Neural crest cell (in vitro differentiated cells): ENCODE measurements around the gene NKG7. TPM values are rescaled to one million over a fixed set of nuclear protein-coding genes. Genes with fewer than 3 reads are reported as not detected.
"Not testable (repeated sequence)": the region's sequence is repeated elsewhere in the genome, so short reads cannot be mapped to it uniquely, and the experiment has no call there.

Experiments
- DNase-seq: peaks from one replicate; pipeline ENCODE4 v3.0.0; 2021; ENCODE audit warnings: low read depth, mixed read lengths, low spot score
- H3K27ac Mint-ChIP-seq: one replicate; pipeline ENCODE4 v1.8.0; 2021; ENCODE audit warnings: mild to moderate bottlenecking, mixed read lengths; ENCODE audit not compliant: unreplicated experiment
- H3K27me3 Mint-ChIP-seq: 2 replicates; pipeline ENCODE4 v1.8.0; 2021; ENCODE audit warnings: low read depth, mild to moderate bottlenecking, mixed read lengths
- H3K36me3 Mint-ChIP-seq: 2 replicates; pipeline ENCODE4 v1.8.0; 2021; ENCODE audit warnings: low read depth, mild to moderate bottlenecking, mixed read lengths
- H3K4me1 Mint-ChIP-seq: 2 replicates; pipeline ENCODE4 v1.8.0; 2021; ENCODE audit warnings: mixed read lengths
- H3K4me3 Mint-ChIP-seq: one replicate; pipeline ENCODE4 v1.8.0; 2021; ENCODE audit warnings: mild to moderate bottlenecking, mixed read lengths
- H3K9me3 Mint-ChIP-seq: 2 replicates; pipeline ENCODE4 v1.8.0; 2021; ENCODE audit warnings: mixed read lengths
- long read RNA-seq: library from polyadenylated mRNA; unstranded; transcript quantifications from one replicate; pipeline ENCODE4 v2.0.0, GENCODE V29; 2020
- total RNA-seq: library from RNA; stranded (reverse); gene quantifications from 2 replicates; pipeline ENCODE4 v1.2.1, GENCODE V29; 2021
- TF ChIP-seq, protein P1 (sequence below): fragments of 200-600 bp; sonication (generic); conservative IDR thresholded peaks from 2 replicates; pipeline ENCODE4 v1.5.0; 2021; ENCODE audit warnings: antibody characterized with exemption, mild to moderate bottlenecking

NKG7 gene
- total RNA-seq, result not detected in 2 replicates
- long read RNA-seq, result 0 reads

- Mint-ChIP-seq H3K27ac (no peak within 1 kb of the TSS), H3K4me3 (no peak within 1 kb of the TSS), H3K9me3 (no peaks in the 10 kb centered on the region), H3K36me3 (no peaks in the 10 kb centered on the region), H3K4me1 (peaks cover 4% of the 10 kb centered on the region), H3K27me3 (no peaks in the 10 kb centered on the region)
- TF ChIP-seq, protein P1, sequence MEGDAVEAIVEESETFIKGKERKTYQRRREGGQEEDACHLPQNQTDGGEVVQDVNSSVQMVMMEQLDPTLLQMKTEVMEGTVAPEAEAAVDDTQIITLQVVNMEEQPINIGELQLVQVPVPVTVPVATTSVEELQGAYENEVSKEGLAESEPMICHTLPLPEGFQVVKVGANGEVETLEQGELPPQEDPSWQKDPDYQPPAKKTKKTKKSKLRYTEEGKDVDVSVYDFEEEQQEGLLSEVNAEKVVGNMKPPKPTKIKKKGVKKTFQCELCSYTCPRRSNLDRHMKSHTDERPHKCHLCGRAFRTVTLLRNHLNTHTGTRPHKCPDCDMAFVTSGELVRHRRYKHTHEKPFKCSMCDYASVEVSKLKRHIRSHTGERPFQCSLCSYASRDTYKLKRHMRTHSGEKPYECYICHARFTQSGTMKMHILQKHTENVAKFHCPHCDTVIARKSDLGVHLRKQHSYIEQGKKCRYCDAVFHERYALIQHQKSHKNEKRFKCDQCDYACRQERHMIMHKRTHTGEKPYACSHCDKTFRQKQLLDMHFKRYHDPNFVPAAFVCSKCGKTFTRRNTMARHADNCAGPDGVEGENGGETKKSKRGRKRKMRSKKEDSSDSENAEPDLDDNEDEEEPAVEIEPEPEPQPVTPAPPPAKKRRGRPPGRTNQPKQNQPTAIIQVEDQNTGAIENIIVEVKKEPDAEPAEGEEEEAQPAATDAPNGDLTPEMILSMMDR, result no peak
- DNase-seq, result no peak
Observed at GRCh38 chr19:51372649-51373504, at the start of gene NKG7. Gene NKG7 (minus strand): TSS chr19:51372654. CDS start chr19:51372535, 119 bp downstream.

DNA sequence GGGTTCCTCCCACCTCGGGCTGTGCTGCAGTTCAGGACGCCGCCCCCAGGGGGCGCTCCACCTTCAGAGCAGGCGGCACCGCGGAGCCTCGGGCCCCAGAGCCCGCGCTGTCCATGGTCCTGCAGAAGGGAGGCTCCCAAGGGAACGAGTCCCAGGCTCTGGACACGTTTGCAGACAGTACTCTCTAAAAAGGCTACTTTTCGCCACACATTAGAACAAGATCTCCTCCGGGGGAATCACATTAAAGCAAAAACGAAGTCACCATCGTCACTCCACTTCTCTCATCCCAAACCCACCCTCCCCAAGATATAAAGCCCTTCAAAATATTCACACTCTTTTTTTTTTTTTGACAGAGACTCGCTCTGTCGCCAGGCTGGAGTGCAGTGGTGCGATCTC lies 49.6 kb upstream of the NKG7 start:
- peaks cover 44% of the 10 kb centered on the region for H3K27me3 Mint-ChIP-seq
- H3K4me3 Mint-ChIP-seq, result no peak overlapping the region
- H3K36me3 Mint-ChIP-seq, result no peaks in the 10 kb centered on the region
- H3K4me1 Mint-ChIP-seq, result no peaks in the 10 kb centered on the region
- no peaks in the 10 kb centered on the region for H3K9me3 Mint-ChIP-seq
- peak; percentile 98 for DNase-seq
- TF ChIP-seq, protein P1, result peak; percentile 99
- H3K27ac Mint-ChIP-seq, result no peak overlapping the region

DNA sequence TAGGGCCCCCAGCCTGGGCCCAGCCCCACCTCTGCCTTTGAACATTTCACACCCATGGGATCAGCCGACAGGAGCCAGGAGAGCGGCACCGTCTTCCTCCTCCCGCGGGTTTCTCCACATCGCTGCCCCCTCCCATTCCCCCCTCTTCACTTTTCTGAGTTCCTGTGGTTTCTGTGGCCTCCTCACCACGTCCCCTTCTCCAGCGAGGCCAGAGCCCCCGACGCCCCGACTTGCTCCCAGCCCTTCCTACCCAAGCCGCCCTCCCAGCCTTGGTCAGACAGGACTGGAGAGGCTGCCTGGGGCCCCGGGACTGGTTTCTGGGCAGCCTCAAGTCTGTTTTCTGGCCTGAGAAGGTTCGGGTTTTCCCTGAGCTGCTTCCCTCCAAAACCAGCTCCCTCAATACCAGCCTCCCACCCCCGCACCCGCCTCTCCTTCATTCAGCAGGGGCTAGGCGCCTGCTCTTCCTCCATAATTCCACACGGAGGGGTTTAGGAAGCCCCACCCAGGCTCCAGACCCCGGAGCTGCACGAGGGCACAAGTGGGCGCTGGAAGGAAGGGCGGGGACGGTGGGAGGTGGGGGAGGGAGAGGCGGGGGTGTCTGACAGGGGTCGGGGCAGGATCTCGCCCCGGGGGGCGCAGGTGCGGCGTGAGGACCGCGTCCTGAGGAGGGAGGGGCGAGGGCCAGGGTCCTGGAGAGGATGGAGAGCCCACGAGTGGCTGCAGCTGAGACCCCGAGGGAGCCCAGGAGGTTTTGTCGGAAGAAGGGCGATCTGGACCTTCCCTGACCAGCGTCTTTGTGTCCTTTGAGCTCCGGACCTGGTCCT lies 49.0 kb upstream of the NKG7 start:
- Mint-ChIP-seq H3K27me3 (peaks cover 38% of the 10 kb centered on the region), H3K4me3 (no peak overlapping the region), H3K36me3 (no peaks in the 10 kb centered on the region), H3K4me1 (no peaks in the 10 kb centered on the region), H3K27ac (no peak overlapping the region), H3K9me3 (no peaks in the 10 kb centered on the region)
- TF ChIP-seq, protein P1, result no peak
- DNase-seq, result no peak

DNA sequence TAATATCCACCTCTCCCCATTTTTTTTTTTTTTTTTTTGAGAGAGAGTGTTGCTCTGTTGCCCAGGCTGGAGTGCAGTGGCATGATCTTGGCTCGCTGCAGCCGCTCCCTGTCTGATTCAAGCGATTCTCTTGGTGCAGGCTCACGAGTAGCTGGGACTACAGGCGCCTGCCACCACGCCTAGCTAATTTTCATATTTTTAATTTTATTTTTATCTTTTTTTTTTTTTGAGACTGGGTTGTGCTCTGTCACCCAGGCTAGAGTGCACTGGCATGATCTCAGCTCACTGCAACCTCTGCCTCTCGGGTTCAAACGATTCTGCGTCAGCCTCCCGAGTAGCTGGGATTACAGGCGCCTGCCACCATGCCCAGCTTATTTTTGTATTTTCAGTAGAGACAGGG lies 48.1 kb upstream of the NKG7 start:
- not testable (repeated sequence) for H3K4me1 Mint-ChIP-seq, H3K27ac Mint-ChIP-seq

DNA sequence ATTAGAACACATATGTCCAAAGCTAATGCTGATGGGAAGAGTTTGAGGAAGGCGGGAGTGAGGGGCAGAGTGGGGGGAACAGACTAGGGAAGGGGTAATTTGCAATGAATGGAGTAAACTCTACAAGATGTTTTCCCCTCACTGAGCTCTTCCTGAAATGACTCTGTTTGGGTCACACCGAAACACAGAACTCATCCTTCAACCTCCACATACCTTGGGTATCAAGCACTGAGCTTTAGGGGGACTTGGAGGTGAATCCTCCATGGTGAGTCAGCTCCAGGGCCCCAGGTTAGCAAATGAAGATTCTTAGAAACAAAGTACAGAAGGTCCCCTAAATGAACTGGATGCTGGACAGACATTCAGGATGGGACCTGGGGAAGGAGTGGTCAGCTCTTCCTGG lies 46.3 kb upstream of the NKG7 start:
- H3K27ac Mint-ChIP-seq, result no peak overlapping the region
- H3K27me3 Mint-ChIP-seq, result peaks cover 28% of the 10 kb centered on the region
- H3K9me3 Mint-ChIP-seq, result no peaks in the 10 kb centered on the region
- TF ChIP-seq, protein P1, result no peak
- no peaks in the 10 kb centered on the region for H3K36me3 Mint-ChIP-seq
- no peaks in the 10 kb centered on the region for H3K4me1 Mint-ChIP-seq
- H3K4me3 Mint-ChIP-seq, result no peak overlapping the region
- no peak for DNase-seq

More for the DNA sequence above, 48.1 kb upstream of the NKG7 start:
- H3K9me3 Mint-ChIP-seq, H3K36me3 Mint-ChIP-seq, DNase-seq, H3K4me3 Mint-ChIP-seq: not testable (repeated sequence)
- peaks cover 34% of the 10 kb centered on the region for H3K27me3 Mint-ChIP-seq
